EL (cell line): ENCODE measurements around the gene PLCG2.
A peak's percentile ranks its signal among the peaks of the same experiment; 100 is the strongest.

ENCODE experiments used
- DNase-seq: peaks from one replicate; pipeline ENCODE4 v3.0.0-alpha.2; 2016

Gene PLCG2

GRCh38 chr16:81817296-81817695 is 38.2 kb downstream of the PLCG2 start:
- no peak for DNase-seq

GRCh38 chr16:81817789-81818567 is 38.9 kb downstream of the PLCG2 start:
- DNase-seq = no peak

- DNase-seq = no peak
Observed at GRCh38 chr16:81818568-81818896, 39.4 kb downstream of the PLCG2 start.

GRCh38 chr16:81818905-81819304 is 39.8 kb downstream of the PLCG2 start:
- no peak for DNase-seq

- no peak for DNase-seq
Observed at GRCh38 chr16:81821436-81822128, 42.5 kb downstream of the PLCG2 start.

GRCh38 chr16:81823111-81823510 is 44.0 kb downstream of the PLCG2 start:
- DNase-seq = no peak

- DNase-seq = no peak
Observed at GRCh38 chr16:81823734-81824133, 44.6 kb downstream of the PLCG2 start.

- no peak for DNase-seq
Observed at GRCh38 chr16:81826523-81826922, 47.4 kb downstream of the PLCG2 start.

GRCh38 chr16:81830845-81831540 is 51.9 kb downstream of the PLCG2 start:
- DNase-seq = no peak

GRCh38 chr16:81831722-81832126 is 52.6 kb downstream of the PLCG2 start:
- no peak for DNase-seq

- DNase-seq = no peak
Observed at GRCh38 chr16:81832801-81833547, 53.9 kb downstream of the PLCG2 start.

GRCh38 chr16:81833751-81834150 is 54.7 kb downstream of the PLCG2 start:
- no peak for DNase-seq

- no peak for DNase-seq
Observed at GRCh38 chr16:81834868-81835267, 55.8 kb downstream of the PLCG2 start.

GRCh38 chr16:81836279-81837054 is 57.4 kb downstream of the PLCG2 start:
- DNase-seq = no peak

GRCh38 chr16:81837312-81837751 is 58.2 kb downstream of the PLCG2 start:
- no peak for DNase-seq

GRCh38 chr16:81838794-81839193 is 59.7 kb downstream of the PLCG2 start:
- peak; percentile 20 for DNase-seq

- DNase-seq = no peak
Observed at GRCh38 chr16:81841722-81842121, 62.6 kb downstream of the PLCG2 start.

- DNase-seq = no peak
Observed at GRCh38 chr16:81842564-81843242, 63.6 kb downstream of the PLCG2 start.

- no peak for DNase-seq
Observed at GRCh38 chr16:81843243-81843582, 64.1 kb downstream of the PLCG2 start.

- no peak for DNase-seq
Observed at GRCh38 chr16:81843683-81844082, 64.6 kb downstream of the PLCG2 start.

GRCh38 chr16:81846105-81846504 is 67.0 kb downstream of the PLCG2 start:
- peak; percentile 29 for DNase-seq

- no peak for DNase-seq
Observed at GRCh38 chr16:81848306-81848853, 69.3 kb downstream of the PLCG2 start.
